NCI-H187 treated with DMSO at 0.1 percent for 48 hours (cell line): Measurements from ENCODE around the gene GDF11.

Source experiments
- DNase-seq: peaks from one replicate; lab custom pipeline; 2025; lab: John Stamatoyannopoulos, UW

Gene GDF11

GRCh38 chr12:55707219-55707671 is 35.7 kb upstream of the GDF11 start:
- no peak for DNase-seq

- DNase-seq, result no peak
Observed at GRCh38 chr12:55707841-55708694, 34.9 kb upstream of the GDF11 start, which contains the start of gene ITGA7. ITGA7 (minus strand) TSS chr12:55707904; CDS start chr12:55707682, 222 bp downstream.

GRCh38 chr12:55708695-55709233 is 34.2 kb upstream of the GDF11 start:
- no peak for DNase-seq

- no peak for DNase-seq
Observed at GRCh38 chr12:55711786-55712553, 31.0 kb upstream of the GDF11 start.

GRCh38 chr12:55712700-55713415 is 30.1 kb upstream of the GDF11 start:
- no peak for DNase-seq

- DNase-seq, result no peak
Observed at GRCh38 chr12:55713721-55714120, 29.2 kb upstream of the GDF11 start.

GRCh38 chr12:55715169-55715764 is 27.7 kb upstream of the GDF11 start:
- DNase-seq, result no peak

GRCh38 chr12:55715833-55716581 is 26.9 kb upstream of the GDF11 start, which contains the start of gene BLOC1S1:
BLOC1S1 (plus strand) TSS chr12:55716046; CDS start chr12:55716052, 6 bp downstream.
- DNase-seq, result peak; percentile 76

GRCh38 chr12:55716582-55716957 is 26.4 kb upstream of the GDF11 start:
- DNase-seq, result no peak

GRCh38 chr12:55717011-55718007 is 25.6 kb upstream of the GDF11 start:
- DNase-seq, result no peak

- no peak for DNase-seq
Observed at GRCh38 chr12:55718015-55718414, 24.9 kb upstream of the GDF11 start.

GRCh38 chr12:55718624-55719275 is 24.2 kb upstream of the GDF11 start:
- no peak for DNase-seq

GRCh38 chr12:55719371-55719770 is 23.6 kb upstream of the GDF11 start:
- no peak for DNase-seq

GRCh38 chr12:55720071-55720564 is 22.8 kb upstream of the GDF11 start, which contains the start of gene RDH5:
RDH5 (plus strand) TSS chr12:55720393; CDS start chr12:55721185, 792 bp downstream.
- DNase-seq, result no peak

- no peak for DNase-seq
Observed at GRCh38 chr12:55720894-55721444, 22.0 kb upstream of the GDF11 start.

GRCh38 chr12:55721601-55722213 is 21.2 kb upstream of the GDF11 start:
- DNase-seq, result no peak

GRCh38 chr12:55722948-55723347 is 20.0 kb upstream of the GDF11 start:
- DNase-seq, result no peak
